Measurements from ENCODE around the gene YPEL4. TPM values are rescaled to one million over a fixed set of nuclear protein-coding genes. Genes with fewer than 3 reads are reported as not detected.

YPEL4 gene
- total RNA-seq, 1 donor: 1.4 TPM

GRCh38 chr11:57596266-57596885 is 53.3 kb downstream of the YPEL4 start:
- H3K4me3 ChIP-seq (ENCODE audit: low read depth, low read length): no peak overlapping the region
- no peak for TF ChIP-seq CTCF (IDR thresholded peaks at IDR 0.05; ENCODE audit: insufficient read depth, low read length)
- DNase-seq (ENCODE audit: low read depth): no peak

Small RNA genes lying within 50 kb of the gene (small RNA-seq; reads per million reads assigned to genes)
- gene MIR130A: 2,491 reads per million, percentile 100 among the genes with 10 or more reads in this experiment

Other genes with a start within 250 kb of the YPEL4 start
- 44.3 and 74.3 TPM in 2 replicates for gene SLC43A3, start 222.8 kb downstream of the YPEL4 start, total RNA-seq (ENCODE audit: low replicate concordance)
- 0.09 and 0.90 TPM in 2 replicates for gene RTN4RL2, start 189.4 kb downstream of the YPEL4 start, total RNA-seq (ENCODE audit: low replicate concordance)
- gene SLC43A1, start 134.2 kb downstream of the YPEL4 start, total RNA-seq (ENCODE audit: low replicate concordance): 11.4 and 15.3 TPM in 2 replicates
- gene TIMM10, start 119.2 kb downstream of the YPEL4 start, total RNA-seq (ENCODE audit: low replicate concordance): 32.1 and 77.5 TPM in 2 replicates
- not detected in 2 replicates for gene SMTNL1, start 112.3 kb downstream of the YPEL4 start, total RNA-seq (ENCODE audit: low replicate concordance)
- gene UBE2L6, start 82.2 kb downstream of the YPEL4 start, total RNA-seq (ENCODE audit: low replicate concordance): 30.6 and 41.1 TPM in 2 replicates
- gene SERPING1, start 52.2 kb downstream of the YPEL4 start, total RNA-seq (ENCODE audit: low replicate concordance): 64.9 and 77.0 TPM in 2 replicates
- 12.6 and 16.2 TPM in 2 replicates for gene CLP1, start 7.8 kb upstream of the YPEL4 start, total RNA-seq (ENCODE audit: low replicate concordance)
- gene ZDHHC5, start 18.2 kb upstream of the YPEL4 start, total RNA-seq (ENCODE audit: low replicate concordance): 30.0 and 49.6 TPM in 2 replicates
- 2.6 and 16.9 TPM in 2 replicates for gene MED19, start 62.3 kb upstream of the YPEL4 start, total RNA-seq (ENCODE audit: low replicate concordance)
- gene TMX2, start 62.7 kb upstream of the YPEL4 start, total RNA-seq (ENCODE audit: low replicate concordance): 46.9 and 66.6 TPM in 2 replicates
- 63.4 and 139 TPM in 2 replicates for gene SELENOH, start 91.6 kb upstream of the YPEL4 start, total RNA-seq (ENCODE audit: low replicate concordance)
- 0.09 TPM in 1 of 2 replicates, not detected in the other for gene BTBD18, start 101.9 kb upstream of the YPEL4 start, total RNA-seq (ENCODE audit: low replicate concordance)
- 83.1 and 169 TPM in 2 replicates for gene CTNND1, start 111.9 kb upstream of the YPEL4 start, total RNA-seq (ENCODE audit: low replicate concordance)